ENCODE results near the gene ZCWPW1.
A peak's percentile ranks its signal among the peaks of the same experiment; 100 is the strongest.
"Not testable (repeated sequence)": the region's sequence is repeated elsewhere in the genome, so short reads cannot be mapped to it uniquely, and the experiment has no call there.

The ZCWPW1 gene

DNA sequence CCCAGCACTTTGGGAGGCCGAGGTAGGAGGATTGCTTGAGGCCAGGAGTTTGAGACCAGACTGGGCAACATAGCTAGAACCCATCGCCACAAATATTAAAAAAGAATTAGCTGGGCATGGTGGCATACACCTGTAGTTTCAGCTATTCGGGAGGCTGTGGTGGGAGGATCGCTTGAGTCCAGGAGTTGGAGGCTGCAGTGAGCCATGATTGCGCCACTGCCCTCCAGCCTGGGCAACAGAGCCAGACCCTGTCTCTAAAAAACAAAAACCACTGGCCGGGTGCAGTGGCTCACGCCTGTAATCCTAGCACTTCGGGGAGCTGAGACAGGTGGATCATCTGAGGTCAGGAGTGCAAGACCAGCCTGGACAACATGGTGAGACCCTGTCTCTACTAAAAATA is 25.4 kb upstream of the ZCWPW1 start:
- DNase-seq, result not testable (repeated sequence)

DNA sequence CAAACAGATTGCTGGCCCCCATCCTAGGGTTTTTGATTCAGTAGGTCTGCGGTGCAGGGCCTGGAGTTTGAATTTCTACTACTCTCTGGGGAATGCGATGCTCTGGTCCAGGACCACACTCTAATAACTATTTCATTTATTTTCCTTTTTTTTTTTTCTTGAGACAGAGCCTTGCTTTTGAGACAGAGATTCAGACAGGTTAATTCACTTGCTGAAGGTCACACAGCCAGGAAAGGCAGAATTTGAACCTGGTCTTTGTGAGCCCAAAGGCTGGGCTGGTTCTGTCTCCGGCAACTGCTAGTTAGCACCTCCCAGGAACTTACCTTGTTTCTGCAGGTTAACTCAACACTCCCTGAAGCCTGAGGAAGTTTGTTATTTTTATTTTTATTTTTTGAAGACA is 24.0 kb upstream of the ZCWPW1 start:
- no peak for DNase-seq

DNA sequence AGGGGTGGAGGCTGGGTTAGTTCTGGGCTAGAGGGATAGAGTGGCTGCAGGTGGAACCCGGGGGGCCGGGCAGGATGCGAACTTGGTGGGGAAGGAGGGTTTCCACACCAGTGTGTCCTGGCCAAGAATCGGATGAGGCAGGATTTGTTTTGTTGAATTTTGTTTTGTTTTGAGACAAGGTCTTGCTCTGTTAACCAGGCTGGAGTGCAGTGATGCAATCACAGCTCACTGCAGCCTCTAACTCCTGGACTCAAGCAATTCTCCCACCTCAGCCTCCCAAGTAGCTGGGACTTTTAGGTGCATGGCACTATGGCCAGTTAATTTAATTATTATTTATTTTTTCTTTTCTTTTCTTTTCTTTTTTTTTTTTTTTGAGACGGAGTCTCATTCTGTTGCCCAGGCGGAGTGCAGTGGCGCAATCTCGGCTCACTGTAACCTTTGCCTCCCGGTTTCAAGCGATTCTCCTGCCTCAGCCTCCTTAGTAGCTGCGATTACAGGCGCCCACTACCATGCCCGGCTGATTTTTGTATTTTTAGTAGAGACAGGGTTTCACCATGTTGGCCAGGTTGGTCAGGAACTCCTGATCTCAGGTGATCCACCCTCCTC is 20.8 kb upstream of the ZCWPW1 start:
- DNase-seq, result no peak

DNA sequence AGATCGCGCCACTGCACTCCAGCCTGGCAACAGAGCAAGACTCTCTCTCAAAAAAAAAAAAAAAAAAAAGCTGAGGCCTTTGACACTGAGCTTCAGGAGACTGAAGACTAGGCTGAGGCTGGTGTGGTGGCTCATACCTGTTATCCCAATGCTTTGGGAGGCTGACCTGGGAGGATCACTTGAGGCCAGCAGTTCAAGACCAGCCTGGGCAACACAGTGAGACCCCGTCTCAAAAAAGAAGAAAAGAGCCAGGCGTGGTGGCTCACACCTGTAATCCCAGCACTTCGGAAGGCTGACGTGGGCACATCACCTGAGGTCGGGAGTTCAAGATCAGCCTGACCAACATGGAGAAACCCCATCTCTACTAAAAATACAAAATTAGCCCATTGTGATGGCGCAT is 18.9 kb upstream of the ZCWPW1 start:
- DNase-seq, result not testable (repeated sequence)

DNA sequence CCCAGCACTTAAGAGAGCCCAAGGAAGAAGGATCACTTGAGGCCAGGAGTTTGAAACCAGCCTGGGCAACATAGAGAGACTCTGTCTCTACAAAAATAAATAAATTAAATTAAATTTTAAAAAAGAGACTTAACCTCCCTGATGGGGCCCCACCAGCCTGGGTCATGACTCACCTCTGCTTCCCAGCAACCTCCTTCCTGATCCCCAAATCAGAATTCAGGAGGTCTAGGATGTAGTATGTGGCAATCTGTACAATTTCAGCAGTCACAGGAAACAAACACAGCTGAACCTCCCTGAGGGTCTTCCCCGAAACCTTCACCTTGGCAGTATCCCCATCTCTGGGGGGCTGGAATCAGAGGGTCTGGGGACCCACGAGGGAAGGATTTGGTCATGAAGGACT is 17.5 kb upstream of the ZCWPW1 start:
- DNase-seq, result no peak

DNA sequence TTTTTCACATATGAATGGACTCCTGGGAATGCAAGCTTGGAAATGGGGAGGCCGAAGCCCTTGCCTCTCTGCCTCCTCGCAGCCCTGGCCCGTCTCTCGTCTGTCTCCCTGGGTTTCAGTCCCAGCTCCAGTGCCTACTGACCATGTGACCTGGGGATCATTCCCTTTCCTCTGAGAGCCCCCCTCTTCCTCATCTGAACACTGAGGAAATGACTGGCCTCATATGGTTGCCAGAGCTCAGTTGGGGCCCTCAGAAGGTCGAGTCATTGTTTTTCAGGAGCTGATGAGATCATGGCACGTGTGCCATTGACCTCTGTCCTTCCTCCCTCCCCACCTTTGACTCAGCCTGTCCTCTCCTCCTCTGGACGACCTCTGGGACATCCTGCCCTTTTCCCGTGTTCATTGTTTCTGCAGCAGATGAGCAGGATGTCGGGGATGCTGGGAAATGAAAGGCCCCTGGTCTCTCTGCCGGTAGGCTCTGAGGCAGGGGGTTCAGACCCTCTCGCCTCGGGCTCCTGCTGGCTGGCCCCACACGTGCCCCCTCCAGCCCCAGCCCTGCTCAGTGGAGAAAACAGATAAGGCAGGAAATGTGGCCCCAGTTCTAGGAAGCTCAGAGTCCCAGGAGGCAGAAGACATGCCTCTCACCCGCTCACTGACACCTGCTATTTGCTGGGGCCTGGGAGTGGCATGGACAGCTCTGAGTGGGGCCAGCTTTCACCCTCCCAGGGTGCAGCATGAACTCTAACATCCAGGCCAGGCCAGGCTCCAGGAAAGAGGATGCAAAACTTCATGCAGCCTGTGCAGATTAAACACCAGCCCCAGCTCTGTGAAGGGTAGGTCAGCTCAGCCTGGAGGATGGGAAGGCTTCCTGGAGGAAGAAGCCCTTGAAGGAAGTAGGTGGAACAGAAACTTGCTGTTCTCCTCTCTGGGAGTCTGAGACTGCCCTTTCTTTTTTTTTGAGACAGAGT is 16.1 kb upstream of the ZCWPW1 start:
- no peak for DNase-seq

DNA sequence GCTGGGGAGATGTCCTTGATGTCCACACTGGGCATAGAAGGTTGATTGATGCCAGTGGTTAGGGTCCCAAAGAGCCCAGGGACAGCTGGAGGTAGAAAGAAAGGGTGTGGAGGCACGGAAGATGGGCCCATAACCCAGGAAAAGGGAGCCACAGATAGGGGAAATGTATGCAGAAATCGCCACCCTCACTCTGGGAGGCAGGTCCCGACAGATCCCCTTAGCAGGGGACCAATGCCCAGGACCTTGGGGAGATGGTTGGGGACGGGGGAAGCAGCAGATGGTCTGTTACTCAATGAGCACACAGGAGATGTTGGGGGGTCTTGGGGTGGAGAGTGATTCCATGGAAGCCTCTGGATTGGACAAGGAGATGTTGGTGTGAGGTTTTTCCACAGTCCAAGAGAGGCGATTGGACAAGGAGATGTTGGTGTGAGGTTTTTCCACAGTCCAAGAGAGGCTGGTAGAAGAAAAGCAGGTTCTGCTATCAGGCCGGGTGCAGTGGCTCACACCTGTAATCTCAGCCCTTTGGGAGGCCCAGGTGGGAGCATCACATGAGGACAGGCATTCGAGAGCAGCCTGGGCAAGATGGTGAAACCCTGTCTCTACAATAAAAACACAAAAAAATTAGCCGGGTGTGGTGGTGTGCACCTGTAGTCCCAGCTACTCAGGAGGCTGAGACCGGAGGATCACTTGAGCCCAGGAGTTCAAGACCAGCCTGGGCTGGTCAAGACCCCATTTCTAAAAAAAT is 14.8 kb upstream of the ZCWPW1 start:
- no peak for DNase-seq

DNA sequence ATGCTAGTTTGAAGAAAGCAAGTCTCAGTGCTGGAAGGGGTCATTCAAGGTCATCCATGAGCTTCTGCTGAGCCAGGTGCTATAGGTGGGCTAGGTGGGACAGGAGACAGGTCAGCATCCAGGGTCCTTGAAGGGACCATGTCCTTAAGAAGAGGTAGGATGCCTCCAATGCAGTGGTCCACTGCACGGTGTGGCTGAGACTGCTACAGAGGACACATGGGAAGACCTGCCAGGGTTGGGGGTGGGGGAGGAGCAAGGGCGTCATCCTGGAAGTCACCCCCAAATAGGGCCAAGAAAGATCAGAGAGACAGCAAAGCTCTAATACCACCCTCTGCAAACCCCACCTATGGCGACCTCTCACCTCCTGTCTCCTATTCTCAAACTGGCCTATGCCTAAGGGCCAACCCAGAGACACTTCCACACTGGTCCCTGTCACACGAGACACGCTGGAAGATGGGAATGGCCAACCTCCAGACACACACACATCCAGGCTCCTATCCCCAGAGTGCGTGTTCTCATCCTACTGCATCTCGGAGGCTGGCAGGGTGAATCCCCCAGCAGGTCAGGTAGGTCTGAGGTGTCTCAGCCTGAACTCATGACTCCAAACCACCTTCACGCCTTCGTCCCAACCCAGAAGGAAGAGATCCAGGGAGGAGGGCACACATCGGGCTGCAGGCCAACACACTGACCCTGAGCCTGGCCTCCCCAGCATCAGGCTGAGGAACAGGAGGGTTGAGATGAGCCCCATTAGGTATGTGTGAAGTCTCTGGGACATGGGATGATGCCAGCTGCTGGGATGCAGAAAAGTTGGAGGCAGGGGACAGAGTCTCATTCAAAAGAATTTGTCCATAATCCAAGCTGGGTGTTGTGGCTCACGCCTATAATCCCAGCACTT is 13.4 kb upstream of the ZCWPW1 start:
- no peak for DNase-seq

DNA sequence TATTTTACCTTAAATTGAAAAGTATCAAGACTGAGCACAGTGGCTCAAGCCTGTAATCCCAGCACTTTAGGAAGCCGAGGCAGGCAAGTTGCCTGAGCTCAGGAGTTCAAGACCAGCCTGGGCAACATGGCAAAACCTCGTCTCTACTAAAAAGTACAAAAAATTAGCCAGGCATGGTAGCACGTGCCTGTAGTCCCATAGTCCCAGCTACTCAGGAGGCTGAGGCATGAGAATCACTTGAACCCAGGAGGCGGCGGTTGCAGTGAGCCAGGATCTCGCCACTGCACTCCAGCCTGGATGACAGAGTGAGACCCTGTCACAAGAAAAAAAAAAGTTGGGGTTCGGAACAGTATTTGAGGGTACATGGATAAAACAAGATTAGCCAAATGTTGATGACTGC is 10.7 kb upstream of the ZCWPW1 start:
- not testable (repeated sequence) for DNase-seq

DNA sequence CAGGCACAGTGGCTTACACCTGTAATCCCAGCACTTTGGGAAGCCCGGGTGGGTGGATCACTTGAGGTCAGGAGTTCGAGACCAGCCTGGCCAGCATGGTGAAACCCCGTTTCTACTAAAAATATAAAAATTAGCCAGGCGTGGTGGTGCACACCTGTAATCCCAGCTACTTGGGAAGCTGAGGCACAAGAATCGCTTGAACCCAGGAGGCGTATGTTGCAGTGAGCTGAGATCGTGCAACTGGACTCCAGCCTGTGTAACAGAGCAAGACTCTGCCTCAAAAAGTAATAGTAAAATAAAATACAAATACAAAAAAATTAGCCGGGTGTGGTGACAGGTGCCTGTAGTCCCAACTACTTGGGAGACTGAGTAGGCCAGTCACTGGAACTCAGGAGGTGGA is 10.2 kb upstream of the ZCWPW1 start:
- not testable (repeated sequence) for DNase-seq

DNA sequence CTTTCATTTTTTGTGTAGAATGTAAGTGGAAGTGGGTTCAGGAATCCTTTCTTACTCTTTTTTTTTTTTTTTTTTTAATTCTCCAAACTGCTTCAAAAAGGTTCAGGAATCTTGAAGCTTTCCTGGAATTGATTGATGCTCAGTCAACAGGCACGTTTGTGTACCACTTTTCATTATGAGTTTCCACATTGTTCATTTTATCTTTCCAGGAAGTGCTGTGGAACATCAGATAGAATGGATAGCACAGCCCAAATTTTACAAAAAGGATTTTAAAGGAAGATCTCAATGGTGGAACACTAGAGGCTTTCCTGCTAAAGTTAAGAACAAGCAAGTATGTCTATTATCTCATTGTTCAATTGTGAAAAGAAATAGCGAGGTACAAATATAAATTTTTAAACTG is 9.7 kb upstream of the ZCWPW1 start:
- no peak for DNase-seq

DNA sequence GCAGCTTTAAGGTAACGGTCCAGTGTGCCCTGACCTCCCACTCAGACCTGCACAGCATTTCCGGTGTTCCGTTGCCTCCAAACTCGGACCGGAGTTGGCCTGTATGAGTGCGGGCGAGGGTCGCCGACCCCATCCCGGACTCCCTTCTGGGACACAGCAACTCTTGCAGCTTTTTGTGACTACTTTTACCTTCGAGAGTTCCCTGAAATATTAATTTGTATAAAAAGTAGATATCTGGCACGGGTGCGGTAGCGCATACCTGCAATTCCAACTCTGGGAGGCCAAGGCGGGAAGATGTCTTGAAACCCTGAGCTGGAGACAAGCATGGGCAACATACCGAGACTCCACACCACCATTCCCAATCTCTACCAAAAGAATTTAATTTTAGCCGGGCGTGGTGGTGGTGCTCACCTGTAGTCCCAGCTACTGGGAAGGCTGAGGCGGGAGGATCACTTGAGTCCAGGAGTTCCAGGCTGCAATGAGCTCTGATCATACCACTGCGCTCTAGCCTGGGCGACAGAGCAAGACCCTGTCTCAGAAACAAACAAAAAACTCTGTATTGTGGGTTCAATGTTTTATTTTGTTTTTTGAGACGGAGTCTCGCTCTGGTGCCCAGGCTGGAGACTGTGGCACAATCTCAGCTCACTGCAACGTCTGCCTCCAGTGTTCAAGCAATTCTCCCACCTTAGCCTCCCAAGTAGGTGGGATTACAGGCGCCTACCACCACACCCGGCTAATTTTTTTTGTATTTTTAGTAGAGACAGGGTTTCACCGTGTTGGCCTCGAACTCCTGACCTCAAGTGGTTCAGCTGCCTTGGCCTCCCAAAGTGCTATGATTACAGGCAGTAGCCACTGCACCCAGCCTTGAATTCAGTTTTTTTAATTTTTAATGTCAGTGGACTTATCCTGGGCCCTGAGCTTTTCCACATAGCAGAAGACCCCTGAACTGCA is 8.9 kb upstream of the ZCWPW1 start:
- DNase-seq, result no peak

DNA sequence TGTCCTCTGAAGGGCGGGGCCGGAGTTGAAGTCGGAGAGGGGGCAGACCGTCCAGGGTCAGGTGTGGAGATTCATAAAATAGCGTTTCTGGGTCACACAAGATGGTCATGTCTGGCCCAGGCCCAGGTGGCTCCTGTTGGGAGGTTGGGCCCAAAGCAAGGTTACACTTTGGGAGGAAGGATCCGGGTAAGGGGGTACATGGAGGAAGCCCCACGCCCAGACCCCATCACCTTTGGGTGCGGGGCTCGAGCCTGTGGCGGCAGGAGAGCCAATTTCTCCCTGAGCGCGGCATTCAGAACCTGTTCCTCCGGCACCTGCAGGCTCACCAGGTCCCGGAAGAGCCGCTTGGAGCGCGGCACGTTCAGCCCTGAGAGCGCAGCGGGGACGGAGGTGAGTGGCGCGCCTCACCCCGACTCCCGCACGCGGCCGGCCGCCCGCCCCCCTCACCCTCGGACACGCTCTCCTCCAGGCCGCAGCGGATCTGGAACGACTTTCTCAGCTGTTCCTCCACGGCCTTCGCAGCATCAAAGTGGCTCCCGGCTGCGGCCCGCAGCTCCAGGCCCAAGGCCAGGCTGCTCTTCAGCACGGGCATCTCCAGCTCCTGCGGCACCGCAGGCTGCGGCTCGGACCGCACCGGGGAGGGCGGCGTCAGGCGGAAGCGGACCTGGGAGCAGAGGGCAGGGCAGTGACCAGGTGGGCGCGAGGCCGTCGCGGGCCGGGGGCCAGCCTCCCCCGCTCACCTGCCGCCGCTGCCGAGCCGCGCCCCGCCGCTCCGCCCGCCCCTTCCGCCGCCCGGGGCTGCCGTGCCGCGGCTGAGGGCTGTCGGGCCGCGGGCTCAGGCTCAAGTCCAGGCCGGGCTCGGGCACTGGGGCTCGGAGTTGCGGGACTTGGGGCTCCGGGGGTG is 7.2 kb upstream of the ZCWPW1 start:
- DNase-seq, result peak; percentile 35 to 40

DNA sequence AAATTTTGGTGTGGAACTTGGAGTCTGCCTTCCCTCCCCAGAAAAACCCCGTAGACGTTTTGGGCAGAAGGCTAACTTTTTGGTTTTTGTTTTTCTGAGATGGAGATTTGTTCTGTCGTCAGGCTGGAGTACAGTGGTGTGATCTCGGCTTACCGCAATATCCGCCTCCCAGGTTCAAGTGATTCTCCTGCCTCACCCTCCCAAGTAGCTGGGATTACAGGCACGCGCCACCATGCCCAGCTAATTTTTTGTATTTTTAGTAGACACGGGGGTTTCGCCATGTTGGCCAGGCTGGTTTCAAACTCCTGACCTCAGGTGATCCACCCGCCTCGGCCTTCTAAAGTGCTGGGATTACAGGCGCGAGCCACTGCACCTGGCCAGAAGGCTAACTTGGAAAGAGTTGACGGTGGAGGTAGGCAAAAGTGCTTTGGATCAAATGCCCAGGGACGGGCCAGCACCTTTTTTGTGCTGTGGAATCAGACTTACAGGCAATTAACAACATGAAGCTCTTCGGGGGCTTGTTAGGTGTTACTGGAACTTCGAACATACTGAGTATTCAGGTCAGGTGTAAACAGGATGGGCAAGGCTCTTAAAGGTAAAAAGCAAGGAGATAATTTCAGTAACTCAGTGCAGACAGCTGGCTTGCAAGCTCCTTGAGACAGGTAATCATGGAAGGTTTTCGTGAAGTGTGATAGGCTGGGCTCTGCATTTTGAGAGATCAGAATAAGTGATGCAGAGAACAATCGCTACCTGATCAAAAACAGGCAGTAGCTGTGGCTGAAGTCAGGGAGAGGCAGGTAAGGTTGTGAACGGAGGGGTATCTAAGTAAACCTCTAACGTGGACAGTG is 6.0 kb upstream of the ZCWPW1 start:
- no peak for DNase-seq

DNA sequence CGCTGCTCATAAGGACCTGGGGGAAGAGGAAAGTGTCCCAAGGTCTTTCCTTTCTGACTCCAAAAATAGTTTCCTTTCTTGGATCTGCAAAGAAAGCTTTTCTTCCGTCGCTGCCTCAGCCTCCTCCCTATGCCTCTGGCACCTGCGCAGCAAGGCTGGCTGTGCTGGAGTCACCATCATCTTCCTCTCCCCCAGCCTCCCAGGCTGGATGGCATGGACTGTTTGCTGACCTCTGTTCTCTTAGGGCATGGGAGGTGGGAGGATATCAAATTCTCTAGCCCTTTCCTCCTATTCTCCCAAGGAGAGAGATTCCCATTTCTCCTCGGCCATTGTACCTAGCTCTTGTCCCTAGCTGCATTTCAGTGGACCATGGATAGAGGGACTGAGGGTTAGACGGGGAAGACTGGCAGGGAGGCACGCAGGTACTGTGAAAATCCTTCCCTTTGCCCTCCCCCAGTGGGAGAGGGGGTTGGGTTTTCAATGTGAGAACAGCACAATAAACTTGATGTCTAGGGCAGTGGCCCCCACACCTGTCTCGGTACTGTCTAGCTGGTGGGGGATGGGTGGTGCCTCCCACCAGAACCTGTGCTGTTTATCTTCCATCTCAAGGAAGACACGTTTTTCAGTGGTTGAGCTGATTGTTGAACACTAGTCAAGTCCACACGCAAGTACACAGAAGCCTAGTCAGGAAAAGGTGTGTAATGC is 5.2 kb upstream of the ZCWPW1 start:
- DNase-seq, result no peak

DNA sequence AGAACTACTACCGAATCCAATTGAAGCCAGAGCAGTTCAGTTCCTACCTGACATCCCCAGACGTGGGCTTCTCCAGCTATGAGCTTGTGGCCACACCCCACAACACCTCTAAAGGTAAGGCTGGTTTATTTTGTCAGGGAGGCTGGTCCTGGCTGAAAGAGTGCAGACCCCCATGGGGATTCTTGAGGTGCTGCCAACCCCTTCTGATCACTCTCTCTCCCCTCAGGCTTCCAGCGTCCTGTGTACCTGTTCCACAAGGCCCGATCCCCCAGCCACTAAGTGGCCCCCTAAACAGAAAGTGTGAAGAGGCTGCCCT is 4.7 kb upstream of the ZCWPW1 start:
- DNase-seq, result no peak

DNA sequence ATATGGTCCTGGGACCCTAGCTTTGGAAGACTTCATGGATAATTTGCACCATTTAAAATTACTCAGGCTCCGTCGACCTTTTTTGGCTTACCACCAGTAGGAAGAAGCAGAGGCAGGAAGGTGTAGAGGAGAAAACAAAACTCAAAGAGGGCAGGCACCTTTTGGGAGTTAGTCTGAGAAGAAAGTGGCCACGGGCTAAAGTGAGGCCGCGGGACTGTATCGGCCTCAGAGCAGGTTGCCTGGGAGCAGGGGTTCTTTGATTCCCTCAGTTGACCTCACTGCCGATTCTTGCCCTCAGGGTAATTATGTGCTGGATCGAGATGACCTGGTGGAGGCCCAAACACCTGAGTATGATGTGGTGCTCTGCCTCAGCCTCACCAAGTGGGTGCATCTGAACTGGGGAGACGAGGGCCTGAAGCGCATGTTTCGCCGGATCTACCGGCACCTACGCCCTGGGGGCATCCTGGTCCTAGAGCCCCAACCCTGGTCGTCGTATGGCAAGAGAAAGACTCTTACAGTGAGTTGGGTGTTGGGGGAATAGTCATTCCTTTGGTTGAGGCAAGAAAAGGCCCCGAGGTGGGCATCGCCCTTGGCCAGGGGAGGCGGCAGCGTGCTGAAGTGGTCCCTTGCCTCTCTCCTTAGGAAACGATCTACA is 4.2 kb upstream of the ZCWPW1 start:
- no peak for DNase-seq

DNA sequence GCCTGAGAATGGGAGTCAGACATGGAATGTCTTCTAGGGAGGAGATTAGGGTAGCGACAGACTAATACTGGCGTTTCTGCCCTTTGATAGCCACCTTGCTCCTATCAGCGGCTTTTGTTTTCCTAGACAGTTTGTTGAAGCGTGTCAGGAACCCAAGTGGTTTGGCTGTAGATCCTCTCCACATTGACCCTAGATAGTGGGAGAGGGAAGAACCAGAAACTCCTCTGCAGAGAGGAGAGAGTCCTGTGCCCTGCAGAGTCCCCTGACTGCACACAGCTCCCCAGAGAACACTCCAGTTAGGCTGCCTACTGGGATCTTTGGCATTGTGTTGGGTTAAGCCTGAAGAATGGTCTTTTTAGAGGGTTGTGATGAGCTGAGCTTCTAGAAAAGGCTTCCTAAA is 3.5 kb upstream of the ZCWPW1 start:
- DNase-seq, result no peak

Measured in stimulated activated CD4-positive, alpha-beta T cell treated with anti-CD3 and anti-CD28 coated beads, Interleukin-2, amount 100 ng/mL, for 48 hours (primary cell).